Ovary (tissue), 9 donors: ENCODE data around the gene DNAH9. TPM values are rescaled to one million over a fixed set of nuclear protein-coding genes. Genes with fewer than 3 reads are reported as not detected.
A peak's percentile ranks its signal among the peaks of the same experiment; 100 is the strongest.

ENCODE experiments used
- DNase-seq, 5 donors: peaks; one replicate each; pipeline ENCODE4 v3.0.0-alpha.2; 2019 to 2020
- H3K27ac ChIP-seq, 2 donors: fragments of 200-600 bp; one replicate each; pipeline versions ENCODE4 v1.5.1 to v1.8.0; 2019 to 2022
- H3K27me3 ChIP-seq: fragments of 200-600 bp; one replicate; pipeline ENCODE4 v1.8.0; 2022
- H3K36me3 ChIP-seq: fragments of 200-600 bp; sonication (generic); one replicate; pipeline ENCODE4 v1.5.1; 2019
- H3K4me1 ChIP-seq: one replicate; pipeline ENCODE4 v1.8.1; 2013; ENCODE audit warnings: mild to moderate bottlenecking, moderate library complexity; ENCODE audit not compliant: insufficient read depth
- H3K4me3 ChIP-seq: fragments of 200-600 bp; sonication (generic); one replicate; pipeline ENCODE4 v1.5.1; 2017
- H3K9me3 ChIP-seq, 2 donors: fragments of 200-600 bp in 1 of 2; sonication (generic) in 1 of 2; one replicate each; pipeline versions ENCODE4 v1.5.1 to v1.8.1; 2013 to 2019; ENCODE audit warnings: mild to moderate bottlenecking in 1 of 2, moderate library complexity in 1 of 2
- EP300 ChIP-seq: sonication (generic); formaldehyde crosslinking; IDR thresholded peaks from one replicate; pipeline ENCODE4 v1.6.1; 2017; ENCODE audit warnings: antibody characterized with exemption
- POLR2A ChIP-seq: fragments of 450-650 bp; IDR thresholded peaks from one replicate; pipeline ENCODE4 v1.6.1; 2017; ENCODE audit warnings: antibody characterized with exemption, mild to moderate bottlenecking, moderate library complexity
- WGBS, 3 donors: extraction: QIAGEN DNeasy Blood & Tissue Kit in 1 of 3; methylation state at CpG; one replicate each; pipeline versions ENCODE4 v1.1.5 to v1.1.7; 2013 to 2017; 5-methylcytosine and 5-hydroxymethylcytosine counted together
- intact Hi-C, 4 donors: fragments of 100-400 bp; cut with DNase I; formaldehyde crosslinking; loops; one replicate each; pipeline versions ENCODE4 v1.11.0 to v1.15.1; 2022 to 2023
- polyA plus RNA-seq, 2 donors: library from polyadenylated mRNA; stranded (reverse); fragments of 200-250 nt in 1 of 2; fragments of 350-450 nt in 1 of 2; fragmentation: Illumina TruSeq in 1 of 2; extraction: RNeasy Lipid Tissue Mini Kit (QIAGEN cat#74804) in 1 of 2; gene quantifications; one replicate each; pipeline ENCODE4 v1.2.3, GENCODE V29; 2013 to 2014
- total RNA-seq, 7 donors: library from RNA; depleted of rRNA in 2 of 7; stranded (reverse); fragments of >200 nt in 2 of 7; fragmentation: NEBNext Ultra II Directional in 3 of 7; extraction: Animal tissue kit (Norgen Biotek cat#: 25700) in 3 of 7; gene quantifications; one replicate each; pipeline versions ENCODE4 v1.1.0 to v1.2.4, GENCODE V29; 2016 to 2023
- TF ChIP-seq, protein P1 (sequence below), 3 donors: fragments of 450-650 bp in 2 of 3; fragments of 200-600 bp in 1 of 3; IDR thresholded peaks; one replicate each; pipeline versions ENCODE4 v1.5.1 to v1.8.0; 2016 to 2022; ENCODE audit warnings: antibody characterized with exemption in 3 of 3, mild to moderate bottlenecking in 1 of 3
- donor health status: DM: no; HTN: no; CAD: no; lungs with moderate emphysema.
- donor health status: DM: no; HTN: no; CAD: no.
- donor health status: Bipolar disorder and iron deficiency.
- donor health status: DM: yes; HTN: yes; CAD: no.
- donor health status: DM: no; HTN: no; CAD: no.
- donor health status: DM: yes; HTN: yes; CAD: no.

Gene DNAH9
- total and polyA plus RNA-seq, 9 donors: 1.4 to 43.7 (median 3.4) TPM

DNA sequence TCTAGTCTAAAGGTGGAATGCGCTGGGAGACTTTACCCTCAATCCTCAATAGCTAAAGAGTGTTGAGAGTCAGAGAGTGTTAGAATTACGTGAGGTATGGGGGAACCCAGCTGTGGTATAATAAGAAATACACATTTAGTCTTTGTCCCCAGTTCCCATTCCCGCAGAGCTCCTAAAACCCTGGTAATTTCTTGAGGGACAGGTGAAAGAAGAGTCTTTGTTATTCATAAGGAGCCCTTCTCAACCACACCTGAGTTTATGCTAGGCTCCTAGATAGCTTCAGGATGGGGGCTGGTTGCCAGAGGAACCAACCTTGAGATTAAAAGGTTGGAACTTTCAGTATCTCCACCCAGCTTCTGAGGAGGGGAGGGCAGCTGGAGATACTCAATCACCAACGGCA, 393.2 kb downstream of the DNAH9 start:
- no peak overlapping the region for H3K27ac ChIP-seq
- intact Hi-C loops: no loop called here
- H3K4me1 ChIP-seq: no peaks in the 10 kb centered on the region
- H3K4me3 ChIP-seq: no peak overlapping the region
- H3K9me3 ChIP-seq: no peaks in the 10 kb centered on the region
- no peaks in the 10 kb centered on the region for H3K36me3 ChIP-seq
- DNase-seq: no peak
- no peaks in the 10 kb centered on the region for H3K27me3 ChIP-seq
- TF ChIP-seq POLR2A (no peak), EP300 (no peak)
- TF ChIP-seq, protein P1, sequence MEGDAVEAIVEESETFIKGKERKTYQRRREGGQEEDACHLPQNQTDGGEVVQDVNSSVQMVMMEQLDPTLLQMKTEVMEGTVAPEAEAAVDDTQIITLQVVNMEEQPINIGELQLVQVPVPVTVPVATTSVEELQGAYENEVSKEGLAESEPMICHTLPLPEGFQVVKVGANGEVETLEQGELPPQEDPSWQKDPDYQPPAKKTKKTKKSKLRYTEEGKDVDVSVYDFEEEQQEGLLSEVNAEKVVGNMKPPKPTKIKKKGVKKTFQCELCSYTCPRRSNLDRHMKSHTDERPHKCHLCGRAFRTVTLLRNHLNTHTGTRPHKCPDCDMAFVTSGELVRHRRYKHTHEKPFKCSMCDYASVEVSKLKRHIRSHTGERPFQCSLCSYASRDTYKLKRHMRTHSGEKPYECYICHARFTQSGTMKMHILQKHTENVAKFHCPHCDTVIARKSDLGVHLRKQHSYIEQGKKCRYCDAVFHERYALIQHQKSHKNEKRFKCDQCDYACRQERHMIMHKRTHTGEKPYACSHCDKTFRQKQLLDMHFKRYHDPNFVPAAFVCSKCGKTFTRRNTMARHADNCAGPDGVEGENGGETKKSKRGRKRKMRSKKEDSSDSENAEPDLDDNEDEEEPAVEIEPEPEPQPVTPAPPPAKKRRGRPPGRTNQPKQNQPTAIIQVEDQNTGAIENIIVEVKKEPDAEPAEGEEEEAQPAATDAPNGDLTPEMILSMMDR (IDR thresholded peaks at IDR 0.05): no peak
- 66 to 71% (median 68%) methylated on average over 4 of the region's 4 CpGs for WGBS, 3 donors

DNA sequence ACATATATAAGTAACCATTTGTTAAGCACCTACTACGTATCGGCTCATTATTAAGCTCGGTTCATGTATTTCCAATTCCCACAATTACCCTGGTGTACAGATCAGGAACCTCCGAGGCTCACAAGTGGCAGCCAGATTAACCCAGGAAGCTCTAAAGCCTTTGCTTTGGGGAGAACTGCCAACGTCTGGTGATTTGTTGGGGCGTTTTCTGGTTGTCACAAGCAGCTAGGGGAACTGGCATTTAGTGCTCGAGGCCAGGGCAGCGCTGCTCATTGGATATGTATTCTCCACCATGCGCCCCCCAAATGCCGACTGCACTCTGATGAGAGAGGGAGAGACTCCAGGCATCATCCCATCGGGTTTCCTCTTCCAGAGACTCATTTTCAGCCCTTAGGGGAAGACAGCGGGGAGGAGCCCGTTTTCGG, 398.5 kb downstream of the DNAH9 start:
- Histone ChIP-seq H3K27ac (peak overlapping the region; percentile 27 to 43), H3K36me3 (no peaks in the 10 kb centered on the region), H3K9me3 (no peaks in the 10 kb centered on the region), H3K27me3 (no peaks in the 10 kb centered on the region), H3K4me1 (no peaks in the 10 kb centered on the region), H3K4me3 (peak overlapping the region; percentile 94)
- no peak for DNase-seq
- intact Hi-C loops: no loop called here
- TF ChIP-seq POLR2A (no peak), EP300 (no peak)
- TF ChIP-seq, protein P1 (IDR thresholded peaks at IDR 0.05): no peak
- 0 to 2% (median 1%) methylated on average over 14 of the region's 14 CpGs for WGBS, 3 donors

DNA sequence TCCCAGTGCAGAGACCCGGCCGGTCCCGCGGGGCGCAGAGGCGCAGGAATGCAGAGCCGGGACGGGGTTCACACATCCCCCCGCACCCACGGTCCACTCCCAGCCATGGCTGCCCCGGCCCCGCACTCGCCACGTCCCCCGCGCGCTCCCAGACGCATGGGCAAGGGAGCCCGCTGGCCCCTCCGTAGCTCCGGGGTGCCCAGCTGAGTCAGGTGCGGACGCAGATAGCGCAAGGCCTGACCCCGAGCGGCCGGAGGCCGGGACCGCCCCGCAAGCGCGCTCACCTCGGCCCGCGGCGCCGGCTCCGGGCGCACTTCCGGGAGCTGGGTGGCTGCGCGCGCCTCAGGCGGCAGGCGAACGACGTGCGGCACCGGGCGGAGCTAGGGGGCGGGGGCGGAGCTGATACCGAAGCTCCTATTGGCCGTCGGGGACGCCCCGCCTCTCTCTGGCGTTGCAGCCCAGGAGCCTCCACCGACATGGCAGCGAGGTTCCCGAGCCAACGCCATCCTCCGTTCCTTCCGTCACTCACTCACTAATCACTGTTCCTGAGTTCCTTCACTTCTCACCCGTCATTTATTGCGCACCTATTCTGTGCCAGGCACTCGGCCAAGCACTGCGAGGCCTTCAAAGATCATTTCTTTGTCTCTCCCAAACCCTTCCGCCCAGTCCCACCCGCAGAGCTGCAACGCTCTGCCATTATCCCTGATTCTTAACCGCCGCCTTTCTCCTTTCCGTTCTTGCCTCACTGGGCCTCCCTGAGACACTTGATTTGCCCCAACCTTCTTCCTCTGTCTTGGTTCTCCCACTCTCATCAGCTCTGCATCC, 399.1 kb downstream of the DNAH9 start, which contains the start of gene ZNF18:
Gene ZNF18 (minus strand): TSS at position 329 of the 825 bp plus-strand sequence. CDS start 4,646 bp downstream, outside the sequence.
- H3K27ac ChIP-seq: peak within 1 kb of the TSS; percentile 27 to 75
- no peaks in the 10 kb centered on the region for H3K36me3 ChIP-seq
- 0 to 1% (median 0%) methylated on average over 51 to 74 of the region's 74 CpGs for WGBS, 3 donors
- H3K9me3 ChIP-seq: no peaks in the 10 kb centered on the region
- DNase-seq: peak; percentile 96 to 99 (median 97)
- peak within 1 kb of the TSS; percentile 94 for H3K4me3 ChIP-seq
- H3K27me3 ChIP-seq: no peaks in the 10 kb centered on the region
- intact Hi-C loops: no loop called here
- no peak for TF ChIP-seq EP300
- TF ChIP-seq POLR2A: peak; percentile 98
- TF ChIP-seq, protein P1 (IDR thresholded peaks at IDR 0.05): peak in 2 of 3 donors; percentile 26 to 43
- H3K4me1 ChIP-seq: no peaks in the 10 kb centered on the region

GRCh38 chr17:11997972-11998233, 399.6 kb downstream of the DNAH9 start:
- no peak for DNase-seq
- peak overlapping the region in 1 of 2 donors; percentile 75 for H3K27ac ChIP-seq
- no peaks in the 10 kb centered on the region for H3K4me1 ChIP-seq
- TF ChIP-seq POLR2A (no peak), EP300 (no peak)
- TF ChIP-seq, protein P1 (IDR thresholded peaks at IDR 0.05): no peak
- peak overlapping the region; percentile 94 for H3K4me3 ChIP-seq
- no peaks in the 10 kb centered on the region for H3K36me3 ChIP-seq
- 54 to 55% (median 55%) methylated on average over 4 of the region's 4 CpGs for WGBS, 3 donors
- H3K9me3 ChIP-seq: no peaks in the 10 kb centered on the region
- no peaks in the 10 kb centered on the region for H3K27me3 ChIP-seq
- intact Hi-C loops: no loop called here
